ENCODE measurements around the gene EDA2R.

The EDA2R gene

GRCh38 chrX:66638591-66639500 is at the start of gene EDA2R:
Gene EDA2R, minus strand, starts transcription at chrX:66639078. Its CDS starts 23,058 bp downstream, at chrX:66616020.
- DNase-seq = peak; percentile 67

DNA sequence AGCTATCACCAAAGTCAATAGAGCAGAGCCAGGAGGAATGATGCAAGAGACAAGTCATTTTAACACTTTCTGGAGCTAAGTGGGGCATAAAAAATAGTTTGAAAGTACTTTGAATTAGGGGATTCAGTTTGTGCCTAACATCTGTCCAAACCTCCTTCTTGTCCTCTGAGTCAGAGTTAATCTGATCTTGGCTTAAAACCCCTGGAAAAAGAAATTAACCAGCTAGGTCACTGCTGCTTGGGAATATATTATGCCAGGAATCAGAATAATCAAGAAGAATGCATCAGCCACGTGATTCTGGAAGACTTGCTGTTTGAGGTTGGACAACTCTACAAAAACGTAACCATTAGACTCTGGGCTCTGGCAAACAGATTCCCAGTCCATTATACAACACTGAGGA is 45.3 kb upstream of the EDA2R start:
- no peak for DNase-seq

DNA sequence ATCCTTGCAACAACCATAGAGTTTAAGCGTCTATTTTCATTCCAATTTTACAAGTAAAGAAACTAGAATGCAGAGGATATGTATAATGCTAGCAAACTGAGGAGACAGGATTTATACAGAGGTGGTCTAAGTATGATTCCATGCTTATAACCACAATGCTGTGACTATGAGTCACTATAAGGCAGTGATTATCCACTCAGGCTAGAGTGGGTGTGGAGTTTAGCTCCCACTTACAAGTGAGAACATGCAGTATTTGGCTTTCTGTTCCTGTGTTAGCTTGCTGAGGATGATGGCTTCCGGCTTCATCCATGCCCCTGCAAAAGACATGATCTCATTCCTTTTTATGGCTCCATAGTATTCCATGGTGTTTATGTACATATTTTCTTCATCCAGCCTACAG is 41.6 kb upstream of the EDA2R start:
- DNase-seq = no peak

DNA sequence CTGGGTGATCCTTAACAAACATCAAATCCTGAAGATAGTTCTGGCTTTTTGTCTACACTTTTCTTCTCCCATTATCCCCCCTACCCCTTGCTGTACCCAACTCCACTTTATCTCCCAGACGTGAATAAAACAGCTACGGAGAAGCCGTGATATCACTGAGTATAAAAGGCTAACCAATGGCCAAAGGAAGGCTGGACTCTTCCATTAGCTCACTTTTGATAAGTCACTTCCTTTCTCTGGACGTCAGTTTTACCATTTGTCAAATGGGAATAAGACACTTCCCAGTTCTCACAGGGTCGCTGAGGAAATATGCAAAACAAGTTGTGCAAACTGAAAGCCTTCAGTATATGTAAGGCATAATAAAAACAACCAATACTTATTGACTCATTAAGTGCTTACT is 38.6 kb upstream of the EDA2R start:
- DNase-seq = no peak

- peak; percentile 42 for DNase-seq
Observed at GRCh38 chrX:66676990-66677389, 38.1 kb upstream of the EDA2R start.

DNA sequence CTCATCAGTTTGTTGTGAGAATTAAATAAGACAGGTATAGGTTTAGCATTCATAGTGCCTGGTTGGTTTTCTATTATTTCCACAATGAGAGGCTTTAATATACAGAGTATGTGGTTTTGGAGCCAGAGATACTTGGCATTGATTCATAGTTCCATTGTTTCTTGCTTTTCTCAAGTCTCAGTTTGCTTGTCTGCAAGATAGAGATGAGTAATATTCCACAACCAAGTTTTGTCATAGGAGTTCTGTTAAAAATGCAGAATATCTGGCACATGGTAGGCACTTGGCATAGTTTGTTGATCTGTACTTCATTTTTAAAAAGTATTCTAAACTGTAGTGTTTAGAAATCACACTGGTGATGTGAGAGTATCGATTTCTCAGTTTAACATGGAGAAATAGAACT is 37.5 kb upstream of the EDA2R start:
- DNase-seq = no peak

GRCh38 chrX:66675541-66675940 is 36.7 kb upstream of the EDA2R start:
- DNase-seq = no peak

- no peak for DNase-seq
Observed at GRCh38 chrX:66674506-66674905, 35.6 kb upstream of the EDA2R start.

- DNase-seq = no peak
Observed at GRCh38 chrX:66672106-66672505, 33.2 kb upstream of the EDA2R start.

- no peak for DNase-seq
Observed at GRCh38 chrX:66654411-66654810, 15.5 kb upstream of the EDA2R start.

- peak; percentile 22 for DNase-seq
Observed at GRCh38 chrX:66635360-66635759, 3.5 kb downstream of the EDA2R start.

DNA sequence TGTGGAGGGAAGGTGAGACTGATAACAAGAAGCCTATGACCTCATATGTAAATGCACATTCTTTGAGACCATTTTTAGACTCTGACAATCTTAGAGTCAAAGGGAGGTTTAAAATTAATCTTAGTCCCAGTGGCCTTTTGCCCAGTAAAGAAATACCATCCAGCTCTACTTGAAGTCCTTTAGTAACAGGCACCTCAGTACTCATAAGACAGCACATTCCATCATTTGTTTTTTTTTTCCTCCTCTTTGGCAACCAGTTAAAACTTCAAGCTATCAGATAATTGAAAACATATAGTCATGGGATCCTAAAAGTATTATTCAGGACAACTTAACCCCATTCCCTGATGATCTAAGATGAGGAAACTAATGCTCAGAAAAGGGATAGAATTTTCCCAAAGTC is 4.6 kb downstream of the EDA2R start:
- DNase-seq = no peak

DNA sequence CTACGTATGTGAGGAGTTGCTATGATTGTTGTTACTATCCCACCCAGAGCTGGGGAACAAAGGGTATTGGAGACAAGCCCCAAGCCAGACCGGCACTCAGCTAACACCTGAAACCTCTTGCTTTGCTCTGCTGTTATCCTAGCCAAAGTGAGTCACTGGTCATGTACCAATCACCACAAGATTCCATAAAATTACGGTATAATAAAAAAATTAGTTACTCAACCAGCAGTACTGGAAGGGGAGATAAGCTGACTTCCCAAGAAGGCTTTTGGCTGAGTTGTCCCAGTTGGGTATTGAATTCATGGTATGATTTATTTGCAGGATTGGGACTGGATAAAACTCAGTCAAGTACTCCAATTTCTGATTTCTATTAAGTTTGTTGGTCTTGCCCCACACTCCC is 5.3 kb downstream of the EDA2R start:
- DNase-seq = peak; percentile 15

DNA sequence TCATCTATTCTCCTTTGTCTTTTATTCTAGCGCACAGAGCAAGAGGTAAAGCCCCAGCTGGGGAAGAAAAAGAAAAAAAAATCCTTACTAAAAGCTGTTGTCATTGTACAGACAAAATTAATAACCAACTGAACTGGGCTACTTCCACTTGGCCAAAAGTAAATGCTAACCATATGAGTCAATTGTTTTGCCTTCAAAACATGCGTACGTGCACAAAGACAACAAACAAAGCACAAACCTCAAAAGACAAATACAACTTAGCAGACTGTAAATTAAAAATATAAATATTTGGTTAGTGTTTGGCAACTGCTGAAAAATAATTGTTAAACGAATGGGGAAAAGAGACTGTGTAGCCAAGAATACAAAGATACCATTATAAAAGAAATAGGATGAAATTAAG is 5.9 kb downstream of the EDA2R start:
- DNase-seq = no peak

DNA sequence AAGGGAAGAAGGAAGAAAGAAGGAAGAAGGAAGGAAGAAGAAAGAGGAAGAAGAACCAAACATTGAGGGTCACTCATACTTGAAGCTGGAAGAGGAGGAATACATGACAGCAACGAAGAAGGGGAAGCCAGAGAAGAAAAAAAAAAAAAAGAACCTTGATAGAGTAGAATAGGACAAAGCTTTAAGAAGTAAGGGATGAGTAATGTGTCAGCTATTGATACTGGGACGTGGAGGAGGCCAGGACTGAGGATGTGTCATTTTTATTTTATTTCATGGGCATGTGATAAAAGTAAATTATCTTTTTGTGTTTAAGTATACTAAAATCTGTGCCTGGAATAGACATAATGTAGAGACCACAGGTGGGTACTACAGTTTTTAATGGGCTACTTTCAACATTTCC is 6.4 kb downstream of the EDA2R start:
- peak; percentile 14 for DNase-seq

GRCh38 chrX:66625525-66625924 is 13.4 kb downstream of the EDA2R start:
- DNase-seq = no peak

- DNase-seq = no peak
Observed at GRCh38 chrX:66622209-66622608, 16.7 kb downstream of the EDA2R start.

DNA sequence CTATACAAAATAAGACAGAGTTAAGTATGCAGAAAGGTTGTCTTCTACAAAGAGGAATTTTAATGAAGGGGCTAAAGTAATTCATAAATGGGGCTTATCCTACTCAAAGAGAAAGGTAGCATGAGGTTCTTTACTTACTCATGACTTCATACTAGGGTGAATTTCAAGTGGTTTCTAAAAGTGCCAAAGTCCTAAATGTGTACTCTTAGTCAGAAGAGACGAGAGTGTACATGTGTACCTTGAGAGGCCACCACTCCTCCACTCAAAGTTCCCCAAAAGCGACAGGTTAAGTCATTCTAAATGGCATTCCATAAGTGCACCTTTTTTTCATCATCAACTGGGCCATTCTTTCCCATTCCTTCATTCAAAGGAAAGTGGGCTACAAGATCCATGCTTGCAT is 21.9 kb downstream of the EDA2R start:
- no peak for DNase-seq

- no peak for DNase-seq
Observed at GRCh38 chrX:66602381-66602938, 36.4 kb downstream of the EDA2R start.

DNA sequence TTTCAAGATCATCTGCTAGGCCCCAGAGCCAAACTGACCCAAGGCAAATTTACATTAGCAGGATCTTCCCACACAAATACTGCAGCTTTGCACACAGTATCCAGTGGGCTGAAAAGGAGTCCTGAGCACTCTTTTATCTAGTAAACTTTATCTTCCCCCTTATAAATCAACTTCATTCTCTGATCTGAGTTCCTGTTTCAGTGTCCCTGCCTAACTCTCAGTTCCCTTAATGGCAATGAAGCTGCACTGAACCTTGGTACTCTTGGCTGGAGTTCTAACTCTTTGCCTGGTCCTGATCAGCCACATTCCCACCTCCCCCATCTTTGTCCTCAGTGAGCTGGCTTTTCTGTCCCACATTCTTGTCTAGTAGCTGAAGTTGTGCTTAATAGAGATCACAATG is 37.4 kb downstream of the EDA2R start:
- DNase-seq = no peak

DNA sequence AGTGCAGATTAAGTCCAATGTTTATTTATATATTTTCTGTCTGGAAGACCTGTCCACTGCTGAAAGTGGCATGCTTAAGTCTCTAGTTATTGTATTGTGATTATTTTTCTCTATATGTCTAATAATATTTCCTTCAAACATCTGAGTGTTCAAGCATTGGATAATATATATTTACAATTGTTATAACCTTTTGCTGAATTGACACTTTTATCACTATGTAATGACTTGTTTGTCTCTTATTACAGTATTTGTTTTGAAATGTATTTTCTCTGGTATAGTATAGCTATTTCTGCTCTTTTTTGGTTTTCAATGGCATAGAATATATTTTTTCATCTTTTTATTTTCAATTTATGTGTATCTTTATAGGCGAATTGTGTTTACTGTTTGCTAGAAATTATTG is 59.7 kb downstream of the EDA2R start:
- no peak for DNase-seq

DNA sequence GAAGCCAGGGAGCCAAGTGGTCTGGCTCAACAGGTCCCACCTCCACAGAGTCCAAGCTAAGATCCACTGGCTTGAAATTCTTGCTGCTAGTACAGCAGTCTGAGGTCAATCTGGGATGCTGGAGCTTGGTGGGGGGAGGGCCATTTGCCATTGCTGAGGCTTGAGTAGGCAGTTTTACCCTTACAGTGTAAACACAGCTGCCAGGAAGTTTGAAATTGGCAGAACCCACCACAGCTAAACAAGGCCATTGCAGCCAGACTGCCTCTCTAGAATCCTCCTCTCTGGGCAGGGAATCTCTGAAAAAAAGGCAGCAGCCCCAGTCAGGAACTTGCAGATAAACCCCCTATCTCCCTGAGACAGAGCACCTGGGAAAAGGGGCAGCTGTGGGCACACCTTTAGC is 84.9 kb downstream of the EDA2R start:
- DNase-seq = no peak

- no peak for DNase-seq
Observed at GRCh38 chrX:66547847-66548369, 91.0 kb downstream of the EDA2R start.
